Caco-2 (cell line): Measurements from ENCODE around the gene MKRN2OS. TPM values are rescaled to one million over a fixed set of nuclear protein-coding genes. Genes with fewer than 3 reads are reported as not detected.

ENCODE experiments used
- BruUV-seq: library from RNA; stranded (reverse); fragments of 400-500 nt; replicated peaks from 2 replicates; lab custom pipeline; 2021; lab: Mats Ljungman, UMichigan
- CTCF ChIA-PET: fragments of 300-600 bp; sonication (Branson Sonifier 250); formaldehyde crosslinking; loops from one replicate; lab custom pipeline; 2022; ENCODE audit warnings: antibody characterized with exemption; lab: Charles Lee
- POLR2A ChIA-PET: fragments of 300-600 bp; sonication (Branson Sonifier 250); formaldehyde crosslinking; loops from one replicate; lab custom pipeline; 2022; ENCODE audit warnings: antibody characterized with exemption; lab: Charles Lee
- DNase-seq, 2 experiments: peaks; one replicate each; pipeline versions ENCODE4 v3.0.0 to v3.0.0-alpha.2; 2020 to 2022
- H3K27me3 ChIP-seq: replicated peaks from 2 replicates; pipeline ENCODE4 v1.6.0; 2011; ENCODE audit warnings: low read length; ENCODE audit not compliant: control insufficient read depth, insufficient read depth
- H3K36me3 ChIP-seq: 2 replicates; pipeline ENCODE4 v1.5.1; 2011; ENCODE audit warnings: low read length; ENCODE audit not compliant: control insufficient read depth, insufficient read depth
- H3K4me1 ChIP-seq: fragments of 250-450 bp; sonication (Bioruptor Pico); 2 replicates; pipeline ENCODE4 v1.5.1; 2020; ENCODE audit warnings: mild to moderate bottlenecking
- H3K4me3 ChIP-seq: 2 replicates; pipeline ENCODE4 v1.5.1; 2011; ENCODE audit warnings: low read depth, mild to moderate bottlenecking, control low read depth, low read length
- H3K9me3 ChIP-seq: fragments of 250-450 bp; sonication (Bioruptor Pico); 2 replicates; pipeline ENCODE4 v1.5.1; 2020; ENCODE audit warnings: mild to moderate bottlenecking, moderate library complexity
- H3K27ac Mint-ChIP-seq: one replicate; pipeline ENCODE4 v1.8.0; 2022; ENCODE audit warnings: mixed read lengths; ENCODE audit not compliant: unreplicated experiment
- H3K27me3 Mint-ChIP-seq: one replicate; pipeline ENCODE4 v1.8.0; 2022; ENCODE audit warnings: mixed read lengths; ENCODE audit not compliant: insufficient read depth, unreplicated experiment
- H3K36me3 Mint-ChIP-seq: one replicate; pipeline ENCODE4 v1.8.0; 2022; ENCODE audit warnings: mild to moderate bottlenecking, mixed read lengths; ENCODE audit not compliant: insufficient read depth, unreplicated experiment
- H3K4me1 Mint-ChIP-seq: one replicate; pipeline ENCODE4 v1.8.0; 2022; ENCODE audit warnings: low read depth, mixed read lengths; ENCODE audit not compliant: unreplicated experiment
- H3K4me3 Mint-ChIP-seq: one replicate; pipeline ENCODE4 v1.8.0; 2022; ENCODE audit warnings: mild to moderate bottlenecking, moderate library complexity, mixed read lengths; ENCODE audit not compliant: unreplicated experiment
- H3K9me3 Mint-ChIP-seq: one replicate; pipeline ENCODE4 v1.8.0; 2022; ENCODE audit warnings: mixed read lengths; ENCODE audit not compliant: unreplicated experiment
- intact Hi-C: fragments of 100-400 bp; cut with micrococcal nuclease; formaldehyde crosslinking; loops from one replicate; pipeline ENCODE4 v1.10.0; 2022; ENCODE audit not compliant: unreplicated experiment
- total RNA-seq: library from RNA; stranded (reverse); gene quantifications from 2 replicates; pipeline ENCODE4 v1.2.3, GENCODE V29; 2022
- TF ChIP-seq, protein P1 (sequence below), 2 experiments: fragments of 200-600 bp in 1 of 2; IDR thresholded peaks; 1 replicate in 1 of 2; 2 replicates in 1 of 2; pipeline versions ENCODE4 v1.5.1 to v1.8.0; 2011 to 2022; ENCODE audit warnings: antibody characterized with exemption in 1 of 2, control low read depth in 1 of 2, inconsistent platforms in 1 of 2, low read depth in 1 of 2, low read length in 1 of 2, mild to moderate bottlenecking in 1 of 2, moderate library complexity in 1 of 2; ENCODE audit not compliant: insufficient read depth in 1 of 2, severe bottlenecking in 1 of 2, unreplicated experiment in 1 of 2

MKRN2OS gene
- total RNA-seq, 1 experiment from 2014 or later, result 1.6 TPM

DNA sequence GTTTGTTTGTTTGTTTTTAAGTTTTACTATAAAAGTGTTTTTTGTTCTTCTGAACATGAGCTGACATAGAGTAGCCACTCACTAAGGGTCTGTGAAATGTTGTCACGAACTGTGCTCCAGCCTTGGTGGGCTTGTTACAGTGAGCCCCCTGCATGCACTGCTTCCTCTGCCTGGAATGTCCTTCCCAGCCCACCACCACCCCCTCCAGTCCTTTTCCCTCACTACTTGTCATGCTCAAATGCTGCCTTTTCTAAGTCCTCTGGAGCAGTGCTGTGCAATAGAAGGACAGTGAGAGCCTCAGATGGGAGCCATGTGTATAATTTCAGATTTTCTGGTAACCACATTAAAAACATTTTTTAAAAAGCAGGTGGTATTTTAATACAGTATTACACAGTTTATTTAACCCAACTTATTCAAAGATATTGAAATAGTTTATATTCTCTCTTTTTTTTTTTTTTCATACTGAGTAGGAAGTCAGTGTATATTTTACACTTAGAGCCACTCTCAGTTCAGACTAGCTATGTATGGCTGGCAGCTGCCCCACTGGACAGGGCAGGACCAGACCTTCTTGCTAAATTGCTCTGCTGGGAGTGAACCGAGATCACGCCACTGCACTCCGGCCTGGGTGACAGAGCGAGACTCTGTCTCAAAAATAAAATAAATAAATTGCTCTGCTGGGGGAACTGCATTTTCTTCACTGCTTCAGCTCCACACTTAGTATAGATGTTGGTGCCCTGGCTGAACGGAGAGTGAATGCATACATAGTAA, 26.9 kb downstream of the MKRN2OS start:
- CTCF ChIA-PET, result no interaction called here
- Mint-ChIP-seq H3K4me1 (no peaks in the 10 kb centered on the region), H3K27ac (no peak overlapping the region), H3K9me3 (no peaks in the 10 kb centered on the region), H3K27me3 (no peaks in the 10 kb centered on the region), H3K4me3 (no peak overlapping the region), H3K36me3 (no peaks in the 10 kb centered on the region)
- Histone ChIP-seq H3K27me3 (no peaks in the 10 kb centered on the region), H3K4me1 (no peaks in the 10 kb centered on the region), H3K4me3 (no peak overlapping the region), H3K36me3 (no peaks in the 10 kb centered on the region; the same call in 1 of the 2 replicates), H3K9me3 (no peaks in the 10 kb centered on the region)
- intact Hi-C loops, result no loop called here
- DNase-seq, result no peak
- no TSS peak for BruUV-seq
- TF ChIP-seq, protein P1, sequence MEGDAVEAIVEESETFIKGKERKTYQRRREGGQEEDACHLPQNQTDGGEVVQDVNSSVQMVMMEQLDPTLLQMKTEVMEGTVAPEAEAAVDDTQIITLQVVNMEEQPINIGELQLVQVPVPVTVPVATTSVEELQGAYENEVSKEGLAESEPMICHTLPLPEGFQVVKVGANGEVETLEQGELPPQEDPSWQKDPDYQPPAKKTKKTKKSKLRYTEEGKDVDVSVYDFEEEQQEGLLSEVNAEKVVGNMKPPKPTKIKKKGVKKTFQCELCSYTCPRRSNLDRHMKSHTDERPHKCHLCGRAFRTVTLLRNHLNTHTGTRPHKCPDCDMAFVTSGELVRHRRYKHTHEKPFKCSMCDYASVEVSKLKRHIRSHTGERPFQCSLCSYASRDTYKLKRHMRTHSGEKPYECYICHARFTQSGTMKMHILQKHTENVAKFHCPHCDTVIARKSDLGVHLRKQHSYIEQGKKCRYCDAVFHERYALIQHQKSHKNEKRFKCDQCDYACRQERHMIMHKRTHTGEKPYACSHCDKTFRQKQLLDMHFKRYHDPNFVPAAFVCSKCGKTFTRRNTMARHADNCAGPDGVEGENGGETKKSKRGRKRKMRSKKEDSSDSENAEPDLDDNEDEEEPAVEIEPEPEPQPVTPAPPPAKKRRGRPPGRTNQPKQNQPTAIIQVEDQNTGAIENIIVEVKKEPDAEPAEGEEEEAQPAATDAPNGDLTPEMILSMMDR (IDR thresholded peaks at IDR 0.05; ENCODE audit: insufficient read depth in 1 of 2, low read depth in 1 of 2, low read length in 1 of 2, severe bottlenecking in 1 of 2, unreplicated experiment in 1 of 2), result no peak
- POLR2A ChIA-PET, result no interaction called here

DNA sequence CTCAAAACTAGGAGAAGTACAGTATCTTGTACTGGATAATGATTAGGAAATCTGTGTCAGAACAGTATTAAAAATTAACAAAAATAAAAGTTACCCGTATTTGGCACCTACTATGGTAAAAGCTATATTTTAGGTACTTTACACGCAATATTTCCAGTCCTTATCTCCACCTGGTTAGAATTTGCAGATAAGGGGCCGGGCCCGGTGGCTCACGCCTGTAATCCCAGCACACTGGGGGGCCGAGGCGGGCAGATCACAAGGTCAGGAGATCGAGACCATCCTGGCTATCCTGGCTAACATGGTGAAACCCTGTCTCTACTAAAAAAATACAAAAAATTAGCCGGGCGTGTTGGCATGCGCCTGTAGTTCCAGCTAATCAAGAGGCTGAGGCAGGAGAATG, 28.4 kb downstream of the MKRN2OS start:
- BruUV-seq, result no TSS peak
- no peaks in the 10 kb centered on the region for H3K4me1 Mint-ChIP-seq

DNA sequence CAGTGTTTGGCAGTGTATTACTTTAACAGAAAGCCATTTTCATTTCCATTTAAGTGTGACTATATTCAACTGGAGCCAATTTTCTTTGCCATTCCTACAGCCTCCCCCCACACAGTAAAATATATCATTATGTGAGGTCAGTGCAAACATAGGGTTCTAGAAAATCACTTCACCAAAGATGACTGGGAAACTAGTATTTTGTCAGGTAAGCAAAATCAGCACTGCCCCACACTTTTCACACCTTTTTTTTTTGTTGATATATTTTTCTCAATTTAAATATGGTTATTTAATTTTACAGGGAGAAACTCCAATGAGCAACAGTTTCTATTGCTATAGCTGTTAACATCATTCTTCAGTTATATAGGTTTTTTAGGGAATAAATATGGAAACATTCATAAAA, 29.7 kb downstream of the MKRN2OS start:
- no peaks in the 10 kb centered on the region for H3K27me3 ChIP-seq
- Mint-ChIP-seq H3K9me3 (no peaks in the 10 kb centered on the region), H3K4me3 (no peak overlapping the region), H3K27me3 (no peaks in the 10 kb centered on the region), H3K27ac (no peak overlapping the region), H3K36me3 (no peaks in the 10 kb centered on the region), H3K4me1 (no peaks in the 10 kb centered on the region)
- H3K4me1 ChIP-seq, result no peaks in the 10 kb centered on the region
- TF ChIP-seq, protein P1 (IDR thresholded peaks at IDR 0.05; ENCODE audit: insufficient read depth in 1 of 2, low read depth in 1 of 2, low read length in 1 of 2, severe bottlenecking in 1 of 2, unreplicated experiment in 1 of 2), result no peak
- H3K4me3 ChIP-seq, result no peak overlapping the region
- no TSS peak for BruUV-seq
- no peaks in the 10 kb centered on the region; the same call in 1 of the 2 replicates for H3K36me3 ChIP-seq
- no peaks in the 10 kb centered on the region for H3K9me3 ChIP-seq
- no peak for DNase-seq
- intact Hi-C loops, result no loop called here
- ChIA-PET CTCF (no interaction called here), POLR2A (no interaction called here)

More for the DNA sequence above, 28.4 kb downstream of the MKRN2OS start:
- Mint-ChIP-seq H3K36me3 (no peaks in the 10 kb centered on the region), H3K4me3 (no peak overlapping the region), H3K9me3 (no peaks in the 10 kb centered on the region), H3K27me3 (no peaks in the 10 kb centered on the region), H3K27ac (no peak overlapping the region)
- Histone ChIP-seq H3K9me3 (no peaks in the 10 kb centered on the region), H3K4me1 (no peaks in the 10 kb centered on the region), H3K36me3 (no peaks in the 10 kb centered on the region; the same call in 1 of the 2 replicates), H3K27me3 (no peaks in the 10 kb centered on the region), H3K4me3 (no peak overlapping the region)
- intact Hi-C loops, result no loop called here
- ChIA-PET CTCF (no interaction called here), POLR2A (no interaction called here)
- no peak for DNase-seq
- TF ChIP-seq, protein P1 (IDR thresholded peaks at IDR 0.05; ENCODE audit: insufficient read depth in 1 of 2, low read depth in 1 of 2, low read length in 1 of 2, severe bottlenecking in 1 of 2, unreplicated experiment in 1 of 2), result no peak
